ENCODE measurements around the gene NRXN3. TPM values are rescaled to one million over a fixed set of nuclear protein-coding genes. Genes with fewer than 3 reads are reported as not detected.

NRXN3 gene
- total and polyA plus RNA-seq, 8 donors = 0.53 to 2.5 (median 1.5) TPM

DNA sequence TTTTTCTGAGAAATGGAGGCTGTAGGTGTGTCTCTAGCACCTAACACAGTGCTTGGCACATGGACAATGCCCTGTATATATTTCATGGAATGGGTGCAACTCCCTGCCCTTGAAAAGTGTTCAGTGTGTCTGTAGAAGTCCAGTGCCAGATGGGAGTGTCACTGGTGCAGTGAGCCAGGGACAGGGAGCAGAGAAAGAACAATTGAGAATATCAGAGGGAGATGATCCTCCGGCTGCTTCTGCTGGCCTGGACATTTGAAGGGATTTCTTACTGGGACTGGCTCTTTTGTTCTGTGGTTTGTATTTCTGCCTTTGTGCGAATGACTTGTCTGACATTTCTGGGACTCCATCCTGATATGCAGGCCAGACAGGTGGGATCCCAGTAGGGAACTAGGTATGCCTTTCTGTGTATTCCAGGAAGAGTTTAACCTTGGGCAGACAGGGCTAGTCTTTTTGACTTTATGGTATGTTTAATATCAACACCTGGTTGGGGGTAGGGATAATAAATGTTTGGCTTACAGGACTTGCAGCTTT, 328.0 kb downstream of the NRXN3 start:
- Histone ChIP-seq H3K4me1 (no peaks in the 10 kb centered on the region), H3K4me3 (no peak overlapping the region), H3K9me3 (no peaks in the 10 kb centered on the region), H3K27me3 (no peaks in the 10 kb centered on the region), H3K36me3 (no peaks in the 10 kb centered on the region), H3K27ac (no peak overlapping the region)
- no peak for FAIRE-seq
- DNase-seq = no peak
- WGBS, 2 donors = 76 to 79% methylated on average over 2 of the region's 2 CpGs
- TF ChIP-seq, protein P1, sequence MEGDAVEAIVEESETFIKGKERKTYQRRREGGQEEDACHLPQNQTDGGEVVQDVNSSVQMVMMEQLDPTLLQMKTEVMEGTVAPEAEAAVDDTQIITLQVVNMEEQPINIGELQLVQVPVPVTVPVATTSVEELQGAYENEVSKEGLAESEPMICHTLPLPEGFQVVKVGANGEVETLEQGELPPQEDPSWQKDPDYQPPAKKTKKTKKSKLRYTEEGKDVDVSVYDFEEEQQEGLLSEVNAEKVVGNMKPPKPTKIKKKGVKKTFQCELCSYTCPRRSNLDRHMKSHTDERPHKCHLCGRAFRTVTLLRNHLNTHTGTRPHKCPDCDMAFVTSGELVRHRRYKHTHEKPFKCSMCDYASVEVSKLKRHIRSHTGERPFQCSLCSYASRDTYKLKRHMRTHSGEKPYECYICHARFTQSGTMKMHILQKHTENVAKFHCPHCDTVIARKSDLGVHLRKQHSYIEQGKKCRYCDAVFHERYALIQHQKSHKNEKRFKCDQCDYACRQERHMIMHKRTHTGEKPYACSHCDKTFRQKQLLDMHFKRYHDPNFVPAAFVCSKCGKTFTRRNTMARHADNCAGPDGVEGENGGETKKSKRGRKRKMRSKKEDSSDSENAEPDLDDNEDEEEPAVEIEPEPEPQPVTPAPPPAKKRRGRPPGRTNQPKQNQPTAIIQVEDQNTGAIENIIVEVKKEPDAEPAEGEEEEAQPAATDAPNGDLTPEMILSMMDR (IDR thresholded peaks at IDR 0.05) = no peak
- intact Hi-C loops (cut with DNase I) = no loop called here
- no peak for ATAC-seq

DNA sequence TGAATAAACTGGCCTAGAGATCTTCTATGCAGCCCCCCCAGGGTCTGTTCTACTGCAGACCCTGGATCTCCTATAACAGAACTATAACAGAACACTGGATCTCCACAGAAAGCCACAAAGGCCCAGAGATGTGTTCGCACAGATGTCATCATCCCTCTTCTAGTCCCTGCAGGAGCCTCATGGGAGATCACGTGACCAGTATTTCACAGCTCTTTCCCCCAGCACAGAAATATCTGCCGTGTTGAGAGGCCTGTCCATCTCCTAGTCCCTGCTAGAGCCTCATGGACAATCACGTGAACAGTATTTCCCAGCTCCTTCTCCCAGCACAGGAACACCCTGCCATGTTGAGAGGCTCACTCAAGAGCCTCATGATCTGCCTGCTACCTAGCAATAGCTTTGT, 331.7 kb downstream of the NRXN3 start:
- TF ChIP-seq, protein P1 (IDR thresholded peaks at IDR 0.05) = no peak
- no peak for FAIRE-seq

DNA sequence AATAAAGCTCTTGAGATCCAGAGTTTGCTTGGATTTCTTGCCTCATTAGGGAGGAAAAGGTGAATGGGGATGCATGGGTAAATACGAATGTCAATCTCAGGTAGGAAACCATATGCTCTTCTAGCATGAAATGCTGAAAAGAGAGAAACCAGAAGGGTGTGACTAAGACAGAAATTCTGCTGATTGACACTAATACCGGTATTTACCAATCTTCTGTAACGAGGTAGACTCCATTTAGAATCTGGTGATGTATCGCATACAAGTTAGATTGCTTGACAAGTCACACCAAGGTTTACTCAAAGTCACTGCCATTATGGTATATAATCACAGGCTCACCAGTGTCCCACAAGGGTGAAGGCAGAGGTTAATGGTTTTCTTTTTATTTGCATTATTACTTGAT, 337.9 kb downstream of the NRXN3 start:
- 70% methylated on average over 4 of the region's 4 CpGs for WGBS, 2 donors
- no peak overlapping the region for H3K4me3 ChIP-seq
- intact Hi-C loops (cut with DNase I) = no loop called here
- no peaks in the 10 kb centered on the region for H3K4me1 ChIP-seq
- no peaks in the 10 kb centered on the region for H3K27me3 ChIP-seq
- no peaks in the 10 kb centered on the region for H3K9me3 ChIP-seq
- FAIRE-seq (no peak), ATAC-seq (no peak), DNase-seq (no peak)
- TF ChIP-seq, protein P1 (IDR thresholded peaks at IDR 0.05) = no peak
- no peak overlapping the region for H3K27ac ChIP-seq
- no peaks in the 10 kb centered on the region for H3K36me3 ChIP-seq

More for the DNA sequence above, 331.7 kb downstream of the NRXN3 start:
- Histone ChIP-seq H3K27ac (no peak overlapping the region), H3K27me3 (no peaks in the 10 kb centered on the region), H3K36me3 (no peaks in the 10 kb centered on the region), H3K9me3 (no peaks in the 10 kb centered on the region), H3K4me3 (no peak overlapping the region), H3K4me1 (no peaks in the 10 kb centered on the region)
- no peak for ATAC-seq
- 54 to 76% methylated on average over 4 of the region's 4 CpGs for WGBS, 2 donors
- DNase-seq = no peak
- intact Hi-C loops (cut with DNase I) = no loop called here

DNA sequence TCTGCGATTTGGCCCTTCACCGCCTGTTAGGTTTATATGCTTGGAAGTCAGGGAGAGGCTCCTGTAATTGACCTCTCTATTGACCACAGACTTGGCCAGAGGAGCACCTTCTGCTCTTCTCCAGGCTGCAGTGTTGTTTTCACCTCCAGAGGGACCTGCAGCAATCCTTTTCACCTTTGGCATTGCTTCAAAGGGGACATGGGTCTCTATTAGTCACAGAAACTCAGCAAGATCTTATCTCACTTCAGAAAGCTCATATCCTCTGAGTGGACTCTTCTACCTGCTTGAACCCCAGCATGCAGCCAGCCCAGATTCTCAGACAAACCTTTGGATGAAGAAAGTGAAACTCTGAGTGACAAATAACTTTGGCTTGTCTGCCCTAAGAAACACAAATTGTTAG, 339.3 kb downstream of the NRXN3 start:
- DNase-seq = no peak
- intact Hi-C loops (cut with DNase I) = no loop called here
- Histone ChIP-seq H3K4me1 (no peaks in the 10 kb centered on the region), H3K9me3 (no peaks in the 10 kb centered on the region), H3K27me3 (no peaks in the 10 kb centered on the region), H3K27ac (no peak overlapping the region), H3K4me3 (no peak overlapping the region), H3K36me3 (no peaks in the 10 kb centered on the region)
- 43 to 89% methylated on average over 2 of the region's 2 CpGs for WGBS, 2 donors
- no peak for ATAC-seq
- TF ChIP-seq, protein P1 (IDR thresholded peaks at IDR 0.05) = no peak
- no peak for FAIRE-seq

DNA sequence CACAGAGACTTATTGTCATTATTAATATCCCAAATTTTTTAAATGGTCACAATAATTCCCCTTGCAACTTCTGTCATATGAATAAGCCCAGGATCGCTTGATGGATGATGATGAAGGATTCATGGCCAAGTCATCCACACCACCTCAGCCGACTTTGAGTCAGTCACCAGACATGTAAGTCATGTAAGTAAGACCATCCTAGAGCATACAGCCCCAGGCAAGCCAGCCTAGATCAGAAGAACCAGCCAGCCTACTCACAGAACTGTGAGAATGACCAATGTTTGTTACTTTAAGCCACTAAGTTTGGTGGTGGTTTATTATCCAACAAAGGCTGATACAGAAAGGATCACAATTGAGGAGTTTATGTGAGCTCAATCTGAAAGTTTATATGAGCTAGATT, 341.8 kb downstream of the NRXN3 start:
- WGBS, 2 donors = 60 to 72% methylated on average over 2 of the region's 2 CpGs
- no peaks in the 10 kb centered on the region for H3K36me3 ChIP-seq
- intact Hi-C loops (cut with DNase I) = no loop called here
- no peak overlapping the region for H3K27ac ChIP-seq
- no peak for FAIRE-seq
- ATAC-seq = no peak
- no peaks in the 10 kb centered on the region for H3K4me1 ChIP-seq
- H3K9me3 ChIP-seq = no peaks in the 10 kb centered on the region
- TF ChIP-seq, protein P1 (IDR thresholded peaks at IDR 0.05) = no peak
- DNase-seq = no peak
- H3K27me3 ChIP-seq = no peaks in the 10 kb centered on the region
- H3K4me3 ChIP-seq = no peak overlapping the region

All from pancreas (tissue), 10 donors.